ENCODE results near the gene ITPKB.

ITPKB gene

GRCh38 chr1:226665505-226666163, 73.4 kb downstream of the ITPKB start:
- no peak for DNase-seq (ENCODE audit: low read depth)
- no peak for TF ChIP-seq CTCF (conservative IDR thresholded peaks at IDR 0.05; ENCODE audit: low read length)
- H3K4me3 ChIP-seq (ENCODE audit: low read length): no peak overlapping the region

GRCh38 chr1:226664413-226665101, 74.5 kb downstream of the ITPKB start:
- H3K4me3 ChIP-seq (ENCODE audit: low read length): peak overlapping the region; percentile 23
- TF ChIP-seq CTCF (conservative IDR thresholded peaks at IDR 0.05; ENCODE audit: low read length): no peak
- peak; percentile 93 for DNase-seq (ENCODE audit: low read depth)

GRCh38 chr1:226663327-226663704, 75.8 kb downstream of the ITPKB start:
- H3K4me3 ChIP-seq (ENCODE audit: low read length): no peak overlapping the region
- DNase-seq (ENCODE audit: low read depth): no peak
- no peak for TF ChIP-seq CTCF (conservative IDR thresholded peaks at IDR 0.05; ENCODE audit: low read length)

- peak; percentile 90 for DNase-seq (ENCODE audit: low read depth)
- H3K4me3 ChIP-seq (ENCODE audit: low read length): peak overlapping the region; percentile 27
Observed at GRCh38 chr1:226662642-226663326, 76.3 kb downstream of the ITPKB start.

GRCh38 chr1:226661965-226662364, 77.1 kb downstream of the ITPKB start:
- TF ChIP-seq CTCF (conservative IDR thresholded peaks at IDR 0.05; ENCODE audit: low read length): peak; percentile 10
- peak; percentile 22 for DNase-seq (ENCODE audit: low read depth)
- H3K4me3 ChIP-seq (ENCODE audit: low read length): no peak overlapping the region

More at GRCh38 chr1:226662642-226663326, 76.3 kb downstream of the ITPKB start:
- TF ChIP-seq CTCF (conservative IDR thresholded peaks at IDR 0.05; ENCODE audit: low read length): no peak

- DNase-seq (ENCODE audit: low read depth): no peak
- no peak for TF ChIP-seq CTCF (conservative IDR thresholded peaks at IDR 0.05; ENCODE audit: low read length)
- H3K4me3 ChIP-seq (ENCODE audit: low read length): no peak overlapping the region
Observed at GRCh38 chr1:226661271-226661670, 77.8 kb downstream of the ITPKB start.
